LNCAP (cell line): ENCODE measurements around the gene HNF4A.

Experiments
- CTCF ChIP-seq: fragments of 450-650 bp; IDR thresholded peaks from 2 replicates; pipeline ENCODE4 v1.5.1; 2017; ENCODE audit warnings: mild to moderate bottlenecking

Gene HNF4A

GRCh38 chr20:44389871-44390270 is 34.4 kb downstream of the HNF4A start:
- TF ChIP-seq CTCF = no peak

GRCh38 chr20:44390280-44390679 is 34.8 kb downstream of the HNF4A start:
- no peak for TF ChIP-seq CTCF

- no peak for TF ChIP-seq CTCF
These were observed 36.7 kb downstream of the HNF4A start for GRCh38 chr20:44392088-44392775.

- no peak for TF ChIP-seq CTCF
These were observed 37.5 kb downstream of the HNF4A start for GRCh38 chr20:44392776-44393607.

- no peak for TF ChIP-seq CTCF
These were observed 38.3 kb downstream of the HNF4A start for GRCh38 chr20:44393608-44394451.

- TF ChIP-seq CTCF = no peak
These were observed 38.9 kb downstream of the HNF4A start for GRCh38 chr20:44394452-44394701.

GRCh38 chr20:44394702-44395460 is 39.4 kb downstream of the HNF4A start:
- TF ChIP-seq CTCF = no peak
